ENCODE results near the gene RAB31. TPM values are rescaled to one million over a fixed set of nuclear protein-coding genes. Genes with fewer than 3 reads are reported as not detected.

RAB31 gene
- total RNA-seq, 4 donors from 2014 or later = 94.0 to 145 (median 107) TPM

DNA sequence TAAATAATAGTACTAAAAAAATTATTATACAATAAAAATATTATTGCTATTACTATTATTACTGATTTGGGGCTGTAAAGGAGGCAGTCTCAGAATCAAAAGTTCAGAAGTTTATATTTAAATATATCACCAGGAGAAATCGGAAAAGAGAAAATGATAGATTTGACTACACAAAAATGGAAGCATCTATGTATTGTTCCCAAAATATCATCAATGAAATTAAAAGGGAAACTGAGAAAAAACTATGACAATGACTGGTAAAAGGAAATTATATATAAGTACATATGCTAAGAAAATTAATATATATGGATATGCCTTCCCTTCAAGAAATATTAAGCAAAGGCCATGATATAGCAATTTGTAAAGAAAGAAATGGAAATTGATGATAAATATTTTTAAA is 170.0 kb downstream of the RAB31 start:
- Histone ChIP-seq H3K27ac (replicated peaks in 1 of 4) (no peak overlapping the region), H3K4me1 (peaks cover 0 to 18% (median 2%) of the 10 kb centered on the region in 4 donors), H3K4me3 (no peak overlapping the region), H3K36me3 (no peaks in the 10 kb centered on the region), H3K27me3 (no peaks in the 10 kb centered on the region), H3K9me3 (no peaks in the 10 kb centered on the region)
- 98% methylated on average over 1 of the region's 1 CpG for WGBS
- DNase-seq (ENCODE audit: extremely low spot score) = no peak
- intact Hi-C loops (cut with DNase I) = no loop called here
- TF ChIP-seq POLR2AphosphoS5 (IDR thresholded peaks at IDR 0.05) (no peak), EP300 (IDR thresholded peaks at IDR 0.05) (no peak), POLR2A (IDR thresholded peaks at IDR 0.05; ENCODE audit: low read depth) (no peak)
- TF ChIP-seq, protein P1, sequence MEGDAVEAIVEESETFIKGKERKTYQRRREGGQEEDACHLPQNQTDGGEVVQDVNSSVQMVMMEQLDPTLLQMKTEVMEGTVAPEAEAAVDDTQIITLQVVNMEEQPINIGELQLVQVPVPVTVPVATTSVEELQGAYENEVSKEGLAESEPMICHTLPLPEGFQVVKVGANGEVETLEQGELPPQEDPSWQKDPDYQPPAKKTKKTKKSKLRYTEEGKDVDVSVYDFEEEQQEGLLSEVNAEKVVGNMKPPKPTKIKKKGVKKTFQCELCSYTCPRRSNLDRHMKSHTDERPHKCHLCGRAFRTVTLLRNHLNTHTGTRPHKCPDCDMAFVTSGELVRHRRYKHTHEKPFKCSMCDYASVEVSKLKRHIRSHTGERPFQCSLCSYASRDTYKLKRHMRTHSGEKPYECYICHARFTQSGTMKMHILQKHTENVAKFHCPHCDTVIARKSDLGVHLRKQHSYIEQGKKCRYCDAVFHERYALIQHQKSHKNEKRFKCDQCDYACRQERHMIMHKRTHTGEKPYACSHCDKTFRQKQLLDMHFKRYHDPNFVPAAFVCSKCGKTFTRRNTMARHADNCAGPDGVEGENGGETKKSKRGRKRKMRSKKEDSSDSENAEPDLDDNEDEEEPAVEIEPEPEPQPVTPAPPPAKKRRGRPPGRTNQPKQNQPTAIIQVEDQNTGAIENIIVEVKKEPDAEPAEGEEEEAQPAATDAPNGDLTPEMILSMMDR (IDR thresholded peaks at IDR 0.05) = no peak

- Histone ChIP-seq H3K27me3 (no peaks in the 10 kb centered on the region), H3K4me1 (peaks cover 0 to 18% (median 2%) of the 10 kb centered on the region in 4 donors), H3K27ac (replicated peaks in 1 of 4) (no peak overlapping the region), H3K36me3 (no peaks in the 10 kb centered on the region), H3K4me3 (no peak overlapping the region), H3K9me3 (no peaks in the 10 kb centered on the region)
- 95% methylated on average over 6 of the region's 6 CpGs for WGBS
- TF ChIP-seq, protein P1 (IDR thresholded peaks at IDR 0.05) = no peak
- TF ChIP-seq POLR2AphosphoS5 (IDR thresholded peaks at IDR 0.05) = no peak
- TF ChIP-seq EP300 (IDR thresholded peaks at IDR 0.05) = no peak
- no peak for TF ChIP-seq POLR2A (IDR thresholded peaks at IDR 0.05; ENCODE audit: low read depth)
- intact Hi-C loops (cut with DNase I) = no loop called here
- DNase-seq (ENCODE audit: extremely low spot score) = no peak
These were observed 170.7 kb downstream of the RAB31 start for GRCh38 chr18:9878783-9879242.

DNA sequence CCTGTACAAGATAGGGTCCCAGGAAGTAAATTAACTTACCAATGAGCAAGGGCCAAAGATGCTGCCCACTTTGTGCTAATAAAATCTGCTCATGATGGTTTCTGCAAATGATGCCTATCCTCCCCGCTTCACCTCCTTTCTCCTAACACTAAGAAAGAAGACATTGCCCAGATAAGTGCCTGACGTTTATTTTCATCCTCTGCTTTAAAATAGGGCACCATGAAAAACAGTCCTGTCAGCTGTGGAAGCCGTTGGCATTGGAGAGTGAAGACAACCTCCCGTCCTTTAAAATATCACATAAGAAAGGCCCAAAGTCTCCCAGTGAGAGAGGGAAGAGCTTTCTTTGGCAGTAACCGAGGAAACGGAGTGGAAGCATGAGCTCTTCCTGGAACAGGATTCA is 176.0 kb downstream of the RAB31 start:
- WGBS = 89% methylated on average over 6 of the region's 6 CpGs
- Histone ChIP-seq H3K27me3 (no peaks in the 10 kb centered on the region), H3K9me3 (no peaks in the 10 kb centered on the region), H3K4me1 (peaks cover 0 to 11% (median 0%) of the 10 kb centered on the region in 4 donors), H3K4me3 (no peak overlapping the region), H3K27ac (replicated peaks in 1 of 4) (no peak overlapping the region), H3K36me3 (no peaks in the 10 kb centered on the region)
- no peak for TF ChIP-seq POLR2A (IDR thresholded peaks at IDR 0.05; ENCODE audit: low read depth)
- no peak for DNase-seq (ENCODE audit: extremely low spot score)
- intact Hi-C loops (cut with DNase I) = no loop called here

DNA sequence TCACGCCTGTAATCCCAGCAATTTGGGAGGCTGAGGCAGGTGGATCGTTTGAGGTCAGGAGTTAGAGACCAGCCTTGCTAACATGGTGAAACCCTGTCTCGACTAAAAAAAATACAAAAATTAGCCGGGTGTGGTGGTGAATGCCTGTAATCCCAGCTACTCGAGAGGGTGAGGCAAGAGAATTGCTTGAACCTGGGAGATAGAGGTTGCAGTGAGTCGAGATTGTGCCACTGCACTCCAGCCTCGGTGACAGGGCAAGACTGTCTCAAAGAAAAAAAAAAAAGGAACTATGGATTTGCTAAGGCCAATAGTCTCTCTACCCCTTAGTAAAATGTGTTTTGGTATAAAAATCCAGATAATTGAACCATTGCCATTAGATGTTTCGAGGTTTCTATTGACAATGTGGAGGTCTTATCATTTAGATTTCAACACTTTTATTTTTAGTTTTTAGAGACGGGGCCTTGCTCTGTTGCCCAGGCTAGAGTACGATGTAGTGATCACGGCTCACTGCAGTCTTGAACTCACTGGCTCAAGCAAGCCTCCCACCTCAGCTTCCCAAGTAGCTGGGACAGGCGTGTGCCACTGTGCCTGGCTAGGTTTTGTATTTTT is 176.5 kb downstream of the RAB31 start:
- 93% methylated on average over 12 of the region's 12 CpGs for WGBS
- TF ChIP-seq POLR2A (IDR thresholded peaks at IDR 0.05; ENCODE audit: low read depth) = no peak
- intact Hi-C loops (cut with DNase I) = no loop called here
- no peak for DNase-seq (ENCODE audit: extremely low spot score)
- Histone ChIP-seq H3K4me3 (no peak overlapping the region), H3K27ac (replicated peaks in 1 of 4) (no peak overlapping the region), H3K9me3 (no peaks in the 10 kb centered on the region), H3K27me3 (no peaks in the 10 kb centered on the region), H3K4me1 (peaks cover 0 to 11% (median 0%) of the 10 kb centered on the region in 4 donors), H3K36me3 (no peaks in the 10 kb centered on the region)

DNA sequence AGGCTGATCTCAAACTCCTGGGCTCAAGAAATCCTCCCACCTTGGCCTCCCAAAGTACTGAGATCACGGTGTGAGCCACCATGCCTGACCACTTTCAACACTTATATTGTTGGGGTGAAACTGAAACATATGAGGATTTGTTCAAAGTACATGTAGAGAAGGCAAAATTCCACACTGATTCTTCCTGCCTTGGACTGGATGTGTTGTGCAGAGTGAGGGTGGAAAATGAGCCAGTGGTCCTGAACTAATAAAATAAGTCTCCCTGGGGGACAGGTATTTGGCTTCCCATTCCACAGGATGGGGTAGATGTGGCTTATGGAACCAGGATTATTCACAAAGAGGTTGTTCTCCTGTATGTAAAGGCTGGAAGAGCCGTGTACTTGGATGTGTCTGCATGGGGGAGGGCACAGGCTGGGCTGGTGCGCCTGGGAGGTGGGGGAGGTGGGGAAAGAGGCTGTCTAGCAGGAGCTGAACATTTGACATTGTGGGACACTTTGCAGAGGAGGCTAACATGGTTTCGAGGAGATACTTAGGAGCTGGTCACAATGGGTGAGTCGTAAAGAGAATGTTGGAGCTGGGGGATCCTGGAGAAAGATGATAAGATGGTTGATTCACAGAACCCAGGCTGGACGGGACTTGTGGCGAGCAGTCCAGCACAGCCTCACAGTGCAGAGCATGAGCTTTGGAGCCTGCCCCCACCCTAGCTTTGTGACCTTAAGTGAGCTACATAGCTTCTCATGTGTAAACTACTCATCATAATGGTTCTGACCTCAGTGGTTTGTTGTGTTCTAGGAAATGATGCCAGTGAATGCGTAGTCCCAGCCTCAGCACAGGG is 177.3 kb downstream of the RAB31 start, which contains the start of gene TXNDC2:
Gene TXNDC2, plus strand, starts transcription at position 804 of the 835 bp plus-strand sequence. CDS start 708 bp downstream, outside the sequence.
- Histone ChIP-seq H3K27me3 (no peaks in the 10 kb centered on the region), H3K4me3 (no peak within 1 kb of the TSS), H3K9me3 (no peaks in the 10 kb centered on the region), H3K4me1 (peaks cover 0 to 11% (median 0%) of the 10 kb centered on the region in 4 donors), H3K36me3 (no peaks in the 10 kb centered on the region), H3K27ac (replicated peaks in 1 of 4) (no peak within 1 kb of the TSS)
- WGBS = 89% methylated on average over 8 of the region's 8 CpGs
- TF ChIP-seq POLR2AphosphoS5 (IDR thresholded peaks at IDR 0.05) = no peak
- no peak for TF ChIP-seq EP300 (IDR thresholded peaks at IDR 0.05)
- TF ChIP-seq, protein P1 (IDR thresholded peaks at IDR 0.05) = no peak
- TF ChIP-seq POLR2A (IDR thresholded peaks at IDR 0.05; ENCODE audit: low read depth) = no peak
- no peak for DNase-seq (ENCODE audit: extremely low spot score)
- intact Hi-C loops (cut with DNase I) = no loop called here

Data from esophagus muscularis mucosa (tissue), 4 donors.